H1 (cell line): ENCODE results near the gene PCDHB7. TPM values are rescaled to one million over a fixed set of nuclear protein-coding genes. Genes with fewer than 3 reads are reported as not detected.

Experiments used
- CTCF ChIA-PET: fragments of 300-600 bp; sonication (Branson Sonifier 250); formaldehyde crosslinking; loops from one replicate; lab custom pipeline; 2021; ENCODE audit not compliant: partially characterized antibody; lab: Charles Lee
- POLR2A ChIA-PET: fragments of 300-600 bp; sonication (Branson Sonifier 250); formaldehyde crosslinking; loops from one replicate; lab custom pipeline; 2021; ENCODE audit warnings: inconsistent platforms; ENCODE audit not compliant: partially characterized antibody; lab: Charles Lee
- DNase-seq, 2 experiments: peaks; one replicate each; pipeline versions ENCODE4 v3.0.0 to v3.0.0-alpha.2; 2010 to 2022; ENCODE audit warnings: low spot score in 2 of 2, low read depth in 1 of 2, mixed read lengths in 1 of 2
- FAIRE-seq: peaks from 2 replicates; lab custom pipeline; 2011; peaks lifted over from hg19 to GRCh38; lab: Jason Lieb, UNC
- H2AFZ ChIP-seq: 2 replicates; pipeline ENCODE4 v1.8.1; 2012; ENCODE audit warnings: low read length, inconsistent platforms
- H2AK5ac ChIP-seq: 2 replicates; pipeline ENCODE4 v1.6.1; 2013; ENCODE audit warnings: low read depth, low read length
- H2BK120ac ChIP-seq: replicated peaks from 2 replicates; pipeline ENCODE3; 2013; ENCODE audit warnings: low read depth, low read length, inconsistent platforms
- H2BK12ac ChIP-seq: 2 replicates; pipeline ENCODE4 v1.6.1; 2013; ENCODE audit warnings: low read depth, low read length
- H2BK15ac ChIP-seq: 2 replicates; pipeline ENCODE4 v1.6.1; 2013; ENCODE audit warnings: low read length
- H2BK20ac ChIP-seq: 2 replicates; pipeline ENCODE4 v1.6.1; 2013; ENCODE audit warnings: low read length
- H2BK5ac ChIP-seq: 2 replicates; pipeline ENCODE4 v1.6.1; 2013; ENCODE audit warnings: low read depth, low read length
- H3K14ac ChIP-seq: 2 replicates; pipeline ENCODE4 v1.6.1; 2013; ENCODE audit warnings: inconsistent platforms; ENCODE audit not compliant: insufficient read length
- H3K18ac ChIP-seq: 2 replicates; pipeline ENCODE4 v1.6.1; 2013; ENCODE audit warnings: low read length; ENCODE audit errors: extremely low read depth
- H3K23ac ChIP-seq: 2 replicates; pipeline ENCODE4 v1.6.1; 2013; ENCODE audit warnings: inconsistent platforms; ENCODE audit not compliant: insufficient read length
- H3K23me2 ChIP-seq: 2 replicates; pipeline ENCODE4 v1.6.1; 2013; ENCODE audit warnings: low read depth, low read length
- H3K27ac ChIP-seq: 2 replicates; pipeline ENCODE4 v1.6.1; 2011; ENCODE audit warnings: low read depth, low read length, inconsistent platforms
- H3K27me3 ChIP-seq, 4 experiments: replicated peaks in 1 of 4; 1 replicate in 1 of 4; 2 replicates in 3 of 4; pipeline versions ENCODE4 v1.6.1 to v1.8.1; 2011 to 2013; ENCODE audit warnings: low read length in 3 of 4, mild to moderate bottlenecking in 3 of 4, inconsistent platforms in 2 of 4, mixed read lengths in 2 of 4, moderate library complexity in 1 of 4; ENCODE audit not compliant: control insufficient read depth in 3 of 4, insufficient read depth in 3 of 4; ENCODE audit errors: extremely low read depth in 1 of 4
- H3K36me3 ChIP-seq, 4 experiments: 2 replicates each; pipeline versions ENCODE4 v1.6.1 to v1.8.1; 2011 to 2013; ENCODE audit warnings: mild to moderate bottlenecking in 4 of 4, low read length in 3 of 4, moderate library complexity in 2 of 4, control low read depth in 1 of 4, inconsistent platforms in 1 of 4; ENCODE audit not compliant: insufficient read depth in 4 of 4, control insufficient read depth in 2 of 4
- H3K4ac ChIP-seq: replicated peaks from 2 replicates; pipeline ENCODE3; 2013; ENCODE audit warnings: low read length, low read depth, mixed read lengths, inconsistent platforms; ENCODE audit not compliant: insufficient read length
- H3K4me1 ChIP-seq, 4 experiments: replicated peaks in 1 of 4; 1 replicate in 1 of 4; 2 replicates in 3 of 4; pipeline versions ENCODE4 v1.6.1 to v1.8.1; 2011 to 2013; ENCODE audit warnings: low read length in 3 of 4, inconsistent platforms in 2 of 4, mixed read lengths in 1 of 4; ENCODE audit not compliant: insufficient read depth in 4 of 4, control insufficient read depth in 3 of 4
- H3K4me2 ChIP-seq, 2 experiments: 2 replicates each; pipeline versions ENCODE4 v1.6.1 to v1.8.1; 2011 to 2013; ENCODE audit warnings: low read depth in 2 of 2, low read length in 2 of 2, control low read depth in 1 of 2, inconsistent platforms in 1 of 2, mild to moderate bottlenecking in 1 of 2; ENCODE audit not compliant: insufficient read depth in 1 of 2
- H3K4me3 ChIP-seq, 4 experiments: fragments of 200-600, 300-600 bp in 1 of 4; sonication (generic), shearing (Covaris generic), sonication (Bioruptor Twin) in 1 of 4; 2 replicates each; pipeline versions ENCODE4 v1.5.1 to v1.8.1; 2011 to 2016; ENCODE audit warnings: low read length in 4 of 4, low read depth in 3 of 4, control low read depth in 2 of 4, inconsistent platforms in 2 of 4, mild to moderate bottlenecking in 2 of 4, mixed read lengths in 1 of 4, moderate library complexity in 1 of 4; ENCODE audit not compliant: insufficient read depth in 2 of 4; ENCODE audit errors: extremely low read depth in 1 of 4
- H3K56ac ChIP-seq: replicated peaks from 2 replicates; pipeline ENCODE3; 2013; ENCODE audit warnings: low read depth, mild to moderate bottlenecking, mixed read lengths, low read length, inconsistent platforms; ENCODE audit not compliant: insufficient read length
- H3K79me1 ChIP-seq: 2 replicates; pipeline ENCODE4 v1.6.1; 2013; ENCODE audit warnings: low read depth, low read length, control low read depth
- H3K79me2 ChIP-seq, 2 experiments: 2 replicates each; pipeline versions ENCODE4 v1.6.1 to v1.8.1; 2012 to 2013; ENCODE audit warnings: low read length in 2 of 2, mild to moderate bottlenecking in 2 of 2, inconsistent platforms in 1 of 2; ENCODE audit not compliant: insufficient read depth in 2 of 2, control insufficient read depth in 1 of 2
- H3K9ac ChIP-seq, 4 experiments: replicated peaks in 1 of 4; 1 replicate in 1 of 4; 2 replicates in 3 of 4; pipeline versions ENCODE4 v1.6.1 to v1.8.1; 2011 to 2013; ENCODE audit warnings: low read depth in 3 of 4, low read length in 3 of 4, control low read depth in 2 of 4, mild to moderate bottlenecking in 2 of 4, moderate library complexity in 2 of 4, inconsistent platforms in 1 of 4; ENCODE audit errors: extremely low read depth in 1 of 4
- H3K9me3 ChIP-seq, 2 experiments: 2 replicates each; pipeline versions ENCODE4 v1.6.1 to v1.8.1; 2012 to 2013; ENCODE audit warnings: mild to moderate bottlenecking in 2 of 2, moderate library complexity in 2 of 2, control low read depth in 1 of 2, inconsistent platforms in 1 of 2, low read depth in 1 of 2, low read length in 1 of 2, mixed read lengths in 1 of 2; ENCODE audit not compliant: insufficient read depth in 2 of 2
- H4K20me1 ChIP-seq, 2 experiments: replicated peaks in 1 of 2; 2 replicates each; pipeline versions ENCODE3 to v1.8.1; 2011 to 2013; ENCODE audit warnings: inconsistent platforms in 2 of 2, low read length in 2 of 2, mild to moderate bottlenecking in 1 of 2; ENCODE audit not compliant: insufficient read depth in 2 of 2, control insufficient read depth in 1 of 2
- H4K5ac ChIP-seq: 2 replicates; pipeline ENCODE4 v1.6.1; 2013; ENCODE audit warnings: low read length, low read depth, mixed read lengths, inconsistent platforms; ENCODE audit not compliant: insufficient read length
- H4K8ac ChIP-seq: 2 replicates; pipeline ENCODE4 v1.8.0; 2013; ENCODE audit warnings: mild to moderate bottlenecking, moderate library complexity, low read length, inconsistent platforms; ENCODE audit not compliant: insufficient read depth; ENCODE audit errors: extremely low read depth
- H4K91ac ChIP-seq: replicated peaks from 2 replicates; pipeline ENCODE3; 2013; ENCODE audit warnings: low read length, mixed read lengths, inconsistent platforms; ENCODE audit not compliant: insufficient read length
- ATF2 ChIP-seq: IDR thresholded peaks from 2 replicates; pipeline ENCODE4 v1.6.1; 2012; ENCODE audit warnings: low read length, inconsistent platforms
- BCL11A ChIP-seq, 2 experiments: IDR thresholded peaks; one replicate each; pipeline ENCODE4 v1.6.1; 2011; ENCODE audit warnings: low read depth in 2 of 2, low read length in 2 of 2, mild to moderate bottlenecking in 2 of 2
- CBX8 ChIP-seq: fragments of 300-800, 300-1000 bp; sonication (generic); IDR thresholded peaks from 2 replicates; pipeline ENCODE4 v1.7.1; 2016; ENCODE audit warnings: low read depth, low read length, borderline replicate concordance
- EP300 ChIP-seq, 2 experiments: IDR thresholded peaks; 1 replicate in 1 of 2; 2 replicates in 1 of 2; pipeline ENCODE4 v1.6.1; 2011 to 2012; ENCODE audit warnings: low read depth in 2 of 2, low read length in 2 of 2, mild to moderate bottlenecking in 2 of 2, borderline replicate concordance in 1 of 2, inconsistent platforms in 1 of 2, moderate library complexity in 1 of 2
- GABPA ChIP-seq: IDR thresholded peaks from 2 replicates; pipeline ENCODE4 v1.6.1; 2011; ENCODE audit warnings: mild to moderate bottlenecking, low read length, moderate library complexity, borderline replicate concordance; ENCODE audit not compliant: insufficient read depth
- HDAC6 ChIP-seq: IDR thresholded peaks from one replicate; pipeline ENCODE4 v1.7.1; 2012; ENCODE audit warnings: low read depth, mild to moderate bottlenecking, inconsistent platforms, low read length, moderate library complexity
- POU5F1 ChIP-seq: IDR thresholded peaks from 2 replicates; pipeline ENCODE4 v1.6.1; 2011; ENCODE audit warnings: low read depth, mild to moderate bottlenecking, low read length, moderate library complexity
- SP4 ChIP-seq: IDR thresholded peaks from 2 replicates; pipeline ENCODE4 v1.6.1; 2012; ENCODE audit warnings: low read length, inconsistent platforms
- SRF ChIP-seq: IDR thresholded peaks from 2 replicates; pipeline ENCODE4 v1.6.1; 2011; ENCODE audit warnings: mild to moderate bottlenecking, low read depth, low read length, moderate library complexity
- SUZ12 ChIP-seq: fragments of 200-600 bp; sonication (generic); IDR thresholded peaks from 2 replicates; pipeline ENCODE4 v1.6.1; 2012; ENCODE audit warnings: mild to moderate bottlenecking, inconsistent platforms, low read length, moderate library complexity, mixed read lengths
- WGBS, 2 experiments: shearing (Covaris generic) in 1 of 2; methylation state at CpG; one replicate each; pipeline versions ENCODE4 v1.1.6 to v1.1.7; 2013 to 2015; ENCODE audit warnings: low lambda C conversion rate in 2 of 2, mixed read lengths in 2 of 2, inconsistent platforms in 1 of 2, low coverage in 1 of 2, missing lambda C conversion rate in 1 of 2; ENCODE audit not compliant: insufficient replicate concordance in 2 of 2, insufficient coverage in 1 of 2, insufficient read length in 1 of 2; ENCODE audit errors: extremely low coverage in 1 of 2, missing lambda C conversion rate in 1 of 2; 5-methylcytosine and 5-hydroxymethylcytosine counted together
- polyA plus RNA-seq, 7 experiments: library from polyadenylated mRNA; depleted of rRNA in 3 of 7; stranded (reverse) in 5 of 7; unstranded in 2 of 7; fragments of >200 nt in 5 of 7; fragments of 200-250 nt in 2 of 7; gene quantifications; 1 replicate in 5 of 7; 2 replicates in 1 of 7; 4 replicates in 1 of 7; pipeline versions ENCODE4 v1.2.1 to v1.2.3, GENCODE V29; 2011 to 2013; ENCODE audit warnings: missing spikeins in 2 of 7, mixed read lengths in 2 of 7
- total RNA-seq: library from RNA; stranded (reverse); fragmentation: NEBNext Ultra II Directional; extraction: Animal tissue kit (Norgen Biotek cat#: 25700); gene quantifications from 2 replicates; pipeline ENCODE4 v1.2.1, GENCODE V29; 2021

PCDHB7 gene
- total and polyA plus RNA-seq, 2 of the 8 experiments (the other 6 are each of a cell fraction or from before 2014, with no cell fraction given), result 0.17 to 0.19 TPM

DNA sequence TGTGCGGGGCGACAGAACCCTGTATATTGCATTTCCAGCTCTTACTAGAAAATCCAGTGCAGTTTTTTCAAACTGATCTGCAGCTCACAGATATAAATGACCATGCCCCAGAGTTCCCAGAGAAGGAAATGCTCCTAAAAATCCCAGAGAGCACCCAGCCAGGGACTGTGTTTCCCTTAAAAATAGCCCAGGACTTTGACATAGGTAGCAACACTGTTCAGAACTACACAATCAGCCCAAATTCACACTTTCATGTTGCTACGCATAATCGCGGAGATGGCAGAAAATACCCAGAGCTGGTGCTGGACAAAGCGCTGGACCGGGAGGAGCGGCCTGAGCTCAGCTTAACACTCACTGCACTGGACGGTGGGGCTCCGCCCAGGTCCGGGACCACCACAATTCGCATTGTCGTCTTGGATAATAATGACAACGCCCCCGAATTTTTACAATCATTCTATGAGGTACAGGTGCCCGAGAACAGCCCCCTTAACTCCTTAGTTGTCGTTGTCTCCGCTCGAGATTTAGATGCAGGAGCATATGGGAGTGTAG lies 36.7 kb upstream of the PCDHB7 start:
- H2BK5ac ChIP-seq, result no peak overlapping the region
- H2BK120ac ChIP-seq, result no peak overlapping the region
- no peak for FAIRE-seq
- peaks cover 20 to 31% of the 10 kb centered on the region in 2 experiments for H3K9me3 ChIP-seq
- POLR2A ChIA-PET, result interaction anchor here (0.7 to 1.8 kb wide), 10 partner anchors 8 to 138 kb away, joined by 3 to 11 read pairs (median 4); partner anchors contain the start of genes PCDHB10, PCDHB16, PCDHB2 and PCDHB4
- H3K4me1 ChIP-seq, result no peaks in the 10 kb centered on the region
- H3K36me3 ChIP-seq, result peaks cover 0 to 12% (median 3%) of the 10 kb centered on the region in 4 experiments; a peak in 3 of 8 replicates
- H4K20me1 ChIP-seq, result no peaks in the 10 kb centered on the region
- peak overlapping the region; percentile 56 to 67 for H3K4me2 ChIP-seq
- H3K23me2 ChIP-seq, result 0 out of 2 replicates have a peak, but pooled peaks cover 2% of the 10 kb centered on the region
- CTCF ChIA-PET, result interaction anchor here (0.6 to 2.4 kb wide), 46 partner anchors 8 to 428 kb away, joined by 3 to 29 read pairs (median 5); partner anchors contain the start of genes PCDHB10, PCDHB11, PCDHB12 and PCDHB14
- H2BK20ac ChIP-seq, result no peak overlapping the region
- H4K91ac ChIP-seq, result no peak overlapping the region
- no peak for TF ChIP-seq GABPA
- TF ChIP-seq HDAC6, result no peak
- TF ChIP-seq POU5F1, result no peak
- TF ChIP-seq SP4, result no peak
- no peak for TF ChIP-seq EP300 (IDR thresholded peaks at IDR 0.05; ENCODE audit: borderline replicate concordance in 1 of 2, low read depth in 2 of 2, low read length in 2 of 2)
- no peak for TF ChIP-seq BCL11A (IDR thresholded peaks at IDR 0.05; ENCODE audit: low read depth in 2 of 2, low read length in 2 of 2)
- TF ChIP-seq CBX8, result no peak
- no peak for TF ChIP-seq SUZ12
- TF ChIP-seq SRF, result no peak
- TF ChIP-seq ATF2, result no peak
- TF ChIP-seq, all 59 proteins: peak for 0
- Histone ChIP-seq H3K56ac (no peak overlapping the region), H3K27ac (peak overlapping the region; percentile 70; the same call in 1 of the 2 replicates), H3K79me2 (no peaks in the 10 kb centered on the region), H4K8ac (no peak overlapping the region), H3K27me3 (no peaks in the 10 kb centered on the region), H2AFZ (no peak overlapping the region), H3K23ac (no peak overlapping the region), H4K5ac (no peak overlapping the region), H3K9ac (peak overlapping the region in 3 of 4 experiments; percentile 80 to 98 (median 84); a peak in 4 of 7 replicates), H3K18ac (peak overlapping the region; percentile 55; the same call in 1 of the 2 replicates), H2BK15ac (no peak overlapping the region), H2AK5ac (peak overlapping the region; percentile 40; the same call in 1 of the 2 replicates), H3K4me3 (peak overlapping the region; percentile 60 to 98 (median 64)), H3K14ac (no peak overlapping the region), H2BK12ac (no peak overlapping the region), H3K4ac (no peak overlapping the region), H3K79me1 (no peaks in the 10 kb centered on the region)
- 78% methylated on average over 19 of the region's 19 CpGs; no CpG with 5 or more reads in 1 of the 2 experiments for WGBS, 2 experiments
- no peak for DNase-seq
